Right kidney (tissue), 1 donor: ENCODE data around the gene CCDC187.

Experiments used
- DNase-seq: peaks from one replicate; pipeline ENCODE4 v3.0.0-alpha.2; 2016

The CCDC187 gene

GRCh38 chr9:136203408-136204144, 100.3 kb downstream of the CCDC187 start:
- no peak for DNase-seq

GRCh38 chr9:136202454-136203407, 101.2 kb downstream of the CCDC187 start:
- DNase-seq: no peak

GRCh38 chr9:136201609-136202453, 102.1 kb downstream of the CCDC187 start:
- peak; percentile 67 for DNase-seq

- DNase-seq: no peak
These were observed 102.7 kb downstream of the CCDC187 start for GRCh38 chr9:136201174-136201573.

GRCh38 chr9:136200424-136200823, 103.5 kb downstream of the CCDC187 start:
- no peak for DNase-seq
